ENCODE measurements around the gene NOL6.
"Not testable (repeated sequence)": the region's sequence is repeated elsewhere in the genome, so short reads cannot be mapped to it uniquely, and the experiment has no call there.

DNA sequence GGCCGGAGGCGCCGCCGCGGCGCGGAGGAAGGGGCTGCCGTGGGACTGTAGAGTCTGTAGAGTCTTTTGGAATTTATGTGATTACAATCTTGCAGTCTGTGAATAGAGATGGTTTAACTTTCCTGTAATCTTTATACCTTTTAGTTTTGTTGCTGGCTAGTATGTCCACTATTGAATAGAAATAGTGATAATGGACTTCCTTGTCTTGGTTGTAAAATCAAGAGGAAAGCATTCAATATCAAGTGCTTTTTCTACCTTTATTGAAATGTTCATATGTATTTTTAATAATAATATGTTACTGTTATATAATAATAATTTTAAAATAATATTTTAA is 37.4 kb upstream of the NOL6 start:
- TF ChIP-seq, protein P1, sequence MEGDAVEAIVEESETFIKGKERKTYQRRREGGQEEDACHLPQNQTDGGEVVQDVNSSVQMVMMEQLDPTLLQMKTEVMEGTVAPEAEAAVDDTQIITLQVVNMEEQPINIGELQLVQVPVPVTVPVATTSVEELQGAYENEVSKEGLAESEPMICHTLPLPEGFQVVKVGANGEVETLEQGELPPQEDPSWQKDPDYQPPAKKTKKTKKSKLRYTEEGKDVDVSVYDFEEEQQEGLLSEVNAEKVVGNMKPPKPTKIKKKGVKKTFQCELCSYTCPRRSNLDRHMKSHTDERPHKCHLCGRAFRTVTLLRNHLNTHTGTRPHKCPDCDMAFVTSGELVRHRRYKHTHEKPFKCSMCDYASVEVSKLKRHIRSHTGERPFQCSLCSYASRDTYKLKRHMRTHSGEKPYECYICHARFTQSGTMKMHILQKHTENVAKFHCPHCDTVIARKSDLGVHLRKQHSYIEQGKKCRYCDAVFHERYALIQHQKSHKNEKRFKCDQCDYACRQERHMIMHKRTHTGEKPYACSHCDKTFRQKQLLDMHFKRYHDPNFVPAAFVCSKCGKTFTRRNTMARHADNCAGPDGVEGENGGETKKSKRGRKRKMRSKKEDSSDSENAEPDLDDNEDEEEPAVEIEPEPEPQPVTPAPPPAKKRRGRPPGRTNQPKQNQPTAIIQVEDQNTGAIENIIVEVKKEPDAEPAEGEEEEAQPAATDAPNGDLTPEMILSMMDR (IDR thresholded peaks at IDR 0.05 in 8 of 11, conservative IDR thresholded peaks at IDR 0.05 in 3 of 11): not testable (repeated sequence)
- not testable (repeated sequence) for TF ChIP-seq POLR2A, POLR2AphosphoS5 (IDR thresholded peaks at IDR 0.05)
